ENCODE data around the gene NTM.

DNA sequence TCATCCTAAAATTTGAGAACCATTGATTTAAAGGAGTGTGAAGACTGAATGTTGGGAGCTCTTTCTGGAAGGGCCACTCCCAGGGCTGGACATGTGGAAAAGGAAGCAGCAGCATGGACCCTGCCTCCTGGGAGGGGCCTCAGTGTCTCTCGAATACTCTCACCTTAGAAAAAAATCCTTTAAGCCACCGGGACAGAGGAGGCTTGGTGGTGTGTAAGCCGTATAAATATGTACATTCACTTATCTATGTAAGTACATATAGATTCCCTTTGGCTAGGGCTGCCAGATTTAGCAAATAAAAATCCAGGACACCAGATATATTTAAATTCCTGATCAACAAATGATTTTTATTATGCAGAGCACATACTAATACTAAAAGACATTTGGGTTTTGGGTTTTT lies 17.6 kb downstream of the NTM start:
- TF ChIP-seq EZH2 (IDR thresholded peaks at IDR 0.05; ENCODE audit: insufficient read depth, poor library complexity, severe bottlenecking) (no peak), EZH2phosphoT487 (IDR thresholded peaks at IDR 0.05; ENCODE audit: insufficient read depth, low read depth) (no peak)

Measured in GM23248 (cell line).